MCF 10A (cell line): Measurements from ENCODE around the gene NEMP1. TPM values are rescaled to one million over a fixed set of nuclear protein-coding genes. Genes with fewer than 3 reads are reported as not detected.
"Not testable (repeated sequence)": the region's sequence is repeated elsewhere in the genome, so short reads cannot be mapped to it uniquely, and the experiment has no call there.

Experiments
- BruUV-seq: library from RNA; stranded (reverse); fragments of 400-500 nt; replicated peaks from 2 replicates; lab custom pipeline; 2021; lab: Mats Ljungman, UMichigan
- CTCF ChIA-PET: fragments of 300-600 bp; sonication (Branson Sonifier 250); formaldehyde crosslinking; extraction: SDS; loops from one replicate; lab custom pipeline; 2021; ENCODE audit warnings: antibody characterized with exemption, inconsistent platforms; lab: Yijun Ruan, JAX
- POLR2A ChIA-PET: fragments of 300-600, 350-650 bp; sonication (Branson Sonifier 250); formaldehyde crosslinking; extraction: SDS; loops from one replicate; lab custom pipeline; 2020; ENCODE audit warnings: antibody characterized with exemption, inconsistent platforms; lab: Yijun Ruan, JAX
- DNase-seq: peaks from one replicate; pipeline ENCODE4 v3.0.0-alpha.2; 2018; ENCODE audit not compliant: unreplicated experiment
- H3K27ac Mint-ChIP-seq: one replicate; pipeline ENCODE4 v1.8.0; 2022; ENCODE audit warnings: mild to moderate bottlenecking, low read depth, mixed read lengths; ENCODE audit not compliant: unreplicated experiment
- H3K27me3 Mint-ChIP-seq: one replicate; pipeline ENCODE4 v1.8.0; 2022; ENCODE audit warnings: mixed read lengths; ENCODE audit not compliant: insufficient read depth, unreplicated experiment
- H3K36me3 Mint-ChIP-seq: one replicate; pipeline ENCODE4 v1.8.0; 2022; ENCODE audit warnings: mild to moderate bottlenecking, moderate library complexity, mixed read lengths; ENCODE audit not compliant: insufficient read depth, unreplicated experiment
- H3K4me1 Mint-ChIP-seq: one replicate; pipeline ENCODE4 v1.8.0; 2022; ENCODE audit warnings: mixed read lengths; ENCODE audit not compliant: insufficient read depth, unreplicated experiment
- H3K4me3 Mint-ChIP-seq: one replicate; pipeline ENCODE4 v1.8.0; 2022; ENCODE audit warnings: mild to moderate bottlenecking, moderate library complexity, mixed read lengths; ENCODE audit not compliant: unreplicated experiment
- H3K9me3 Mint-ChIP-seq: one replicate; pipeline ENCODE4 v1.8.0; 2022; ENCODE audit warnings: mixed read lengths; ENCODE audit not compliant: unreplicated experiment
- intact Hi-C: fragments of 100-400 bp; cut with micrococcal nuclease; formaldehyde crosslinking; loops from 2 replicates; pipeline ENCODE4 v1.14.1; 2022
- total RNA-seq: library from RNA; stranded (reverse); gene quantifications from 2 replicates; pipeline ENCODE4 v1.2.3, GENCODE V29; 2022
- TF ChIP-seq, protein P1 (sequence below): fragments of 200-600 bp; IDR thresholded peaks from one replicate; pipeline ENCODE4 v1.8.0; 2022; ENCODE audit warnings: antibody characterized with exemption, mild to moderate bottlenecking; ENCODE audit not compliant: unreplicated experiment

The NEMP1 gene
- total RNA-seq, 1 experiment from 2014 or later: 17.5 TPM

DNA sequence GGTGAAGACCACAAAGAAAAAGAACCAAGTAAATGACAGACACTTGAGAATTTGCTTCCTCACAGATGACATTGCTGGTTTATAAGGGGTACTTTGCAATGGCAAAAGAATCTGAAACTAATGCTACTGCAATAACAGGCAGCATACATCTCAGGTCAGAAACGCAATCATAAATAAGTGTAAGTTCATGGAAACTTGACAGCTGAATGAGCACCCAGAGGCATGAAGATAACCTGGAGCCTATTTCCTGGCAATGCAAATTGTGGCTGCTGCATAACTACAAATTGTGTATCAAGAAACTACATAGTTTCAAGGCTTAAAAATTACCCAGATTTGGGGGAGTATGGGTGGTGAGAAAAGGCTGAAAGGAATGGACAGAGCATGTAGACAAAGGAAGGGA is 20.1 kb downstream of the NEMP1 start:
- intact Hi-C loops: no loop called here
- TF ChIP-seq, protein P1, sequence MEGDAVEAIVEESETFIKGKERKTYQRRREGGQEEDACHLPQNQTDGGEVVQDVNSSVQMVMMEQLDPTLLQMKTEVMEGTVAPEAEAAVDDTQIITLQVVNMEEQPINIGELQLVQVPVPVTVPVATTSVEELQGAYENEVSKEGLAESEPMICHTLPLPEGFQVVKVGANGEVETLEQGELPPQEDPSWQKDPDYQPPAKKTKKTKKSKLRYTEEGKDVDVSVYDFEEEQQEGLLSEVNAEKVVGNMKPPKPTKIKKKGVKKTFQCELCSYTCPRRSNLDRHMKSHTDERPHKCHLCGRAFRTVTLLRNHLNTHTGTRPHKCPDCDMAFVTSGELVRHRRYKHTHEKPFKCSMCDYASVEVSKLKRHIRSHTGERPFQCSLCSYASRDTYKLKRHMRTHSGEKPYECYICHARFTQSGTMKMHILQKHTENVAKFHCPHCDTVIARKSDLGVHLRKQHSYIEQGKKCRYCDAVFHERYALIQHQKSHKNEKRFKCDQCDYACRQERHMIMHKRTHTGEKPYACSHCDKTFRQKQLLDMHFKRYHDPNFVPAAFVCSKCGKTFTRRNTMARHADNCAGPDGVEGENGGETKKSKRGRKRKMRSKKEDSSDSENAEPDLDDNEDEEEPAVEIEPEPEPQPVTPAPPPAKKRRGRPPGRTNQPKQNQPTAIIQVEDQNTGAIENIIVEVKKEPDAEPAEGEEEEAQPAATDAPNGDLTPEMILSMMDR: no peak
- H3K9me3 Mint-ChIP-seq: no peaks in the 10 kb centered on the region
- no peaks in the 10 kb centered on the region for H3K4me1 Mint-ChIP-seq
- no peak for DNase-seq
- CTCF ChIA-PET: interaction anchor here (5.3 to 11.7 kb wide), 3 partner anchors 9 to 50 kb away, joined by 71 to 231 read pairs (median 82); partner anchors contain the start of genes MYO1A and ZBTB39
- no peak overlapping the region for H3K4me3 Mint-ChIP-seq
- no TSS peak for BruUV-seq
- no peaks in the 10 kb centered on the region for H3K27me3 Mint-ChIP-seq
- H3K27ac Mint-ChIP-seq: no peak overlapping the region
- POLR2A ChIA-PET: interaction anchor here (0.7 kb wide), 1 partner anchor 11 kb away, joined by 3 read pairs; no protein-coding TSS in a partner anchor
- peaks cover 10% of the 10 kb centered on the region for H3K36me3 Mint-ChIP-seq

DNA sequence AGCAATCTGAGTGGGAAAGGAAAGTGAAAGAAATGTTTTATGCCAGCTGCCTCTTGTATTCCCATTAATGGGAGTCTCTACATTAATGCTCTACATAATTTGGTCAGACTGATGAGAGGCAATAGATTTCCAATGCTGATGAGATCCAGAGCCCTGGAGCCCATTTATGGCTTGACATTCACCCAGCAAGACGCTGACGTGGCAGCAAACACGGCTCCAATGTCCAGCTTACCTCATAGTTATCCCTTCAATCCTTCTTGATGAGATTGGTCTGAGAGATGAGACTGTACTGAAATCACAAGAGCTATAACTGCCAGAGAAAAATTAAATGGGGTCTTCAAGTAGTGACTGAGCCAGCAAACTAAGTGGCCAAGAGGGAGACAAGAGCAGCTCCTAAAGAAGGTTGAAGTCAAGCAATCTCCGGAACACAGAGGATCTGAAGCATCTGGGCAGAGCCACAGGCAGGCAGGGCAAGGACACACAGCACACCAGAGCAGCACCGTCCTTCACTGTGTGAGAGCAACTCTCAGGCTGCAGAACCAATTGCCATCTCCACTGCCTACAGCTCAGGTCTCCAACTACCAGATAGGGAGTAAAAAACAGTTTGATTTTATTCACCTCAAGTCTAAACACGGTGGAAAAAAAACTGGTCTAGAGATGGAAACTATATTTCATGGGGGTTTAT is 21.4 kb downstream of the NEMP1 start:
- DNase-seq: no peak
- no peak overlapping the region for H3K4me3 Mint-ChIP-seq
- ChIA-PET CTCF (interaction anchor here (0.9 to 11.7 kb wide), 5 partner anchors 8 to 55 kb away, joined by 4 to 231 read pairs (median 4); partner anchors contain the start of gene ZBTB39), POLR2A (interaction anchor here (0.8 to 1.1 kb wide), 4 partner anchors 20 to 55 kb away, joined by 3 to 5 read pairs (median 4); no protein-coding TSS in a partner anchor)
- no peaks in the 10 kb centered on the region for H3K9me3 Mint-ChIP-seq
- H3K36me3 Mint-ChIP-seq: peaks cover 10% of the 10 kb centered on the region
- no TSS peak for BruUV-seq
- intact Hi-C loops: no loop called here
- TF ChIP-seq, protein P1: no peak
- H3K27me3 Mint-ChIP-seq: no peaks in the 10 kb centered on the region
- no peak overlapping the region for H3K27ac Mint-ChIP-seq
- H3K4me1 Mint-ChIP-seq: no peaks in the 10 kb centered on the region

DNA sequence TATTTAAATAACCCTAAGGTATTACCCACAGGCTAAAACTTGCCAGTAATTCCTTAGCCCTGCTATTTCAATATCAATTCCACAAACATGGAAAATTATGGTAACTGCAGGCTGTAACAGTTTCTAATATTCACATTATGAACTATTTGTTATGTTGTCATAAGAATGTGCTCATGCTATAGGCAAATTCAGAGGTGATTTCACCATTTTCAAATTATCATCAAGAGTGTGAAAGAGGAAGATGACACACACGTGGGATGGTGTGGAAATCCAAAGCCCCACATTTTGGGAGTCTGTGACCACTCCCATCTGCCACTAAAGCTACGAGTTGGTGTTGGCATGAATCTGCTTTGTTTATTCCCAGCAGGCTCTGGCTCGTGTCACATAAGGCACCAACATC is 22.8 kb downstream of the NEMP1 start:
- intact Hi-C loops: no loop called here
- CTCF ChIA-PET: interaction anchor here (0.6 to 11.7 kb wide), 4 partner anchors 10 to 57 kb away, joined by 4 to 231 read pairs (median 4); partner anchors contain the start of gene ZBTB39
- Mint-ChIP-seq H3K27me3 (no peaks in the 10 kb centered on the region), H3K4me1 (no peaks in the 10 kb centered on the region), H3K4me3 (no peak overlapping the region), H3K9me3 (no peaks in the 10 kb centered on the region), H3K36me3 (peaks cover 10% of the 10 kb centered on the region), H3K27ac (no peak overlapping the region)
- BruUV-seq: no TSS peak
- TF ChIP-seq, protein P1: no peak
- POLR2A ChIA-PET: interaction anchor here (0.7 to 0.8 kb wide), 3 partner anchors 45 to 420 kb away, joined by 3 read pairs; no protein-coding TSS in a partner anchor
- no peak for DNase-seq

DNA sequence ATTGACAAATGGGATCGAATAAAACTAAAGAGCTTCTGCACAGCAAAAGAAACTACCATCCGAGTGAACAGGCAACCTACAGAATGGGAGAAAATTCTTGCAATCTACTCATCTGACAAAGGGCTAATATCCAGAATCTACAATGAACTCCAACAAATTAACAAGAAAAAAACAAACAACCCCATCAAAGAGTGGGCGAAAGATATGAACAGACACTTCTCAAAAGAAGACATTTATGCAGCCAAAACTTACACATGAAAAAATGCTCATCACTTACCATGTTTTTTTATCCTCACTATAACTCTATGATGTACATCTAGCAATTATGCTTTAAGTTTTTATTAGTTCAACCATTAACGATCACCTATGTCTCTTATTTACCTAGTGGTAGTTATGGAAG is 24.7 kb downstream of the NEMP1 start:
- H3K36me3 Mint-ChIP-seq, H3K4me3 Mint-ChIP-seq, BruUV-seq, H3K27ac Mint-ChIP-seq, POLR2A ChIA-PET, intact Hi-C loops, DNase-seq, H3K4me1 Mint-ChIP-seq, CTCF ChIA-PET, H3K27me3 Mint-ChIP-seq, H3K9me3 Mint-ChIP-seq: not testable (repeated sequence)

DNA sequence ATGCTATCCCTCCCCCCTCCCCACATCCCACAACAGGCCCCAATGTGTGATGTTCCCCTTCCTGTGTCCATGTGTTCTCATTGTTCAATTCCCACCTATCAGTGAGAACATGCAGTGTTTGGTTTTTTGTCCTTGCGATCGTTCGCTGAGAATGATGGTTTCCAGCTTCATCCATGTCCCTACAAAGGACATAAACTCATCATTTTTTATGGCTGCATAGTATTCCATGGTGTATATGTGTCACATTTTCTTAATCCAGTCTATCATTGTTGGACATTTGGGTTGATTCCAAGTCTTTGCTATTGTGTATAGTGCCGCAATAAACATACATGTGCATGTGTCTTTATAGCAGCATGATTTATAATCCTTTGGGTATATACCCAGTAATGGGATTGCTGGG is 25.4 kb downstream of the NEMP1 start:
- H3K27ac Mint-ChIP-seq, intact Hi-C loops, DNase-seq, H3K36me3 Mint-ChIP-seq, H3K9me3 Mint-ChIP-seq, H3K4me3 Mint-ChIP-seq, H3K4me1 Mint-ChIP-seq, BruUV-seq, H3K27me3 Mint-ChIP-seq, POLR2A ChIA-PET: not testable (repeated sequence)
- CTCF ChIA-PET: interaction anchor here (0.9 kb wide), 2 partner anchors 19 to 45 kb away, joined by 4 read pairs; no protein-coding TSS in a partner anchor
